Endometrium (tissue), 2 donors: ENCODE data around the gene ABCC6.
"Not testable (repeated sequence)": the region's sequence is repeated elsewhere in the genome, so short reads cannot be mapped to it uniquely, and the experiment has no call there.

Source experiments
- FAIRE-seq: peaks from 2 replicates; lab custom pipeline; 2012; peaks lifted over from hg19 to GRCh38; lab: Jason Lieb, UNC
- donor health status: control.
- donor health status: control.

The ABCC6 gene

DNA sequence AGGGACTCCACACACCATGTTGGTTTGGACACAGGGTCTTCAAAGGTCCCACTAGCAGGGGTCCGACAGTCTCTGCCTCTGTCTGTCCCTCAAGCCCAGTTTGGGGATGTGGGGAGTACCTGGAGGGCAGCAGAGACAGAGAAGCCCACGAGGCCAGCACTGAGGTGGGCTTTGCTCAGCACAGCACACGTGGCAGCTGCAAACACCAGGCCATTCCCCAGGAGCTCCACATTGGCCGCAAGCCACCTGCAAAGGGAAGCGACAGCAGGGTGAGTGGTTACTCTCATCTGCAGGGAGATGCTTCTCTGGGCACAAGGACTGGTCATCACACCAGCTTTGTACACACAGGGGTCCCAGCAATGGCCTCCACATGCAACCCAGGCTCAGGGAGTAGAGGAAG lies 62.0 kb downstream of the ABCC6 start:
- FAIRE-seq: no peak

DNA sequence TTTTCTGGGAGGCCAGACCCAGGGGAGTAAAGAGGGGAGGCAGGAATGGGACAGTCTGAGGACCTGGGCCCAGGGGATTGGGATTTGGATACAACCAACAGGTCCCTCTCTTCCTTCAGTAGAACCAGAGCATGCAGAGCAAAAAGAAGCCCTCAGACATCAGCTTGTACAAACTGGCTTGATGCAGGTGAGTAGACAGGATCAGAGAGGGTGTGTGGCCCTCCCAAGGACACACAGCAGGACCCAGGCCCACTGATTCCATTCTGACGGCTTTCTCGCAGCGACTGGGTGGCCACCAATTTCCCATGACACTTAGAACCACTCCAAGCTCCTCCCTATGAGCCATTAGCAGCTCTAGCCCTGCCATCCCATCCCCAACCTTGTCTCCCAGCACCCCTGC lies 63.6 kb downstream of the ABCC6 start:
- FAIRE-seq: no peak

DNA sequence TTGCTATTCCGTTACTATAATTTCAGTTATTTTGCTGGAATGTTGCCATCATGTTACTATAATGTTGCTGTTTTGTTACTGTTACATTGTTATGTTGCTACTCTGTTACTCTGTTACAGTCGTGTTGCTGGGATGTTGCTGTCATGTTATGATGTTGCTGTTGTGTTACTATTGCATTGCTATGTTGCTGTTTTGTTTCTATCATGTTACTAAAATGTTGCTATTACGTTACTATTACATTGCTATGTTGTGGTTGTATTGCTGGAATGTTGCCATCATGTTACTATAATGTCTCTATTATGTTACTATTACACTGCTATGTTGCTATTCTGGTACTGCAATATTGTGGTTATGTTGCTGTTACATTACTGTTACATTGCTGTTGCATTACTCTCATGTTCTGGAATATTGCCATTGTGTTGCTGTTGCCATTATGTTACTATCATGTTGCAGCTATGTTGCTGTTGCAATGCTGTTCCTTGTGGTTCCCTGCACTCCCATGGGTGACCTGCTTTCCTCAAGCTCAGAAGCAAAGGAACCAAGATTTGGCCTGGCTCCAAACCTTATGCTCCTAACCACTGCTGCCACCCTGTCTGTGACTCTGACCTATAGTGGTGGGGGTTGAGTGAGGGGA lies 64.4 kb downstream of the ABCC6 start:
- FAIRE-seq: no peak

DNA sequence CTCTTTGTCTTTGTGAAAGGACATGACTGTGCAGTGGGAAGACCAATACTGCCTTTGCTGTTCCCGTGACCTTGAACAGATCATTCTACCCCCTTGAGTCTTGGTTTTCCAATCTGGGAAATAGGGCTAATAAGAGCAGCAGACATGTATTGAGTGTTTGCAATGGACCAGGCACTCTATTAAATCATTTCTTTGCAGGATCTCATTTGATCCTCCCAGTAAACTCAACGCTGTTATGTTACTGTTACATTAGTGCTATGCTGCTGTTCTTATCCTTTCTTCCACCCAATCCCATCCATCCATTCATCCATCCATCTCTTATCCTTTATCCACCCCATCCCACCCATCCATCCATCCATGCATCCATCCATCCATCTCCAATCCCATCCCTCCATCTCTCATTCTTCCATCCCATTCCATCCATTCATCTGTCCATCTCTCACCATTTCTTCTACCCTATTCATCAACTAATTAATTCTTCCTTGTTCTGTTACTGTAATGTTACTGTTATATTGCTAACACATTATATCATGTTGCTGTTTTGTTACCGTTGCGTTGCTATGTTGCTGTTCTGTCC lies 65.1 kb downstream of the ABCC6 start:
- no peak for FAIRE-seq

DNA sequence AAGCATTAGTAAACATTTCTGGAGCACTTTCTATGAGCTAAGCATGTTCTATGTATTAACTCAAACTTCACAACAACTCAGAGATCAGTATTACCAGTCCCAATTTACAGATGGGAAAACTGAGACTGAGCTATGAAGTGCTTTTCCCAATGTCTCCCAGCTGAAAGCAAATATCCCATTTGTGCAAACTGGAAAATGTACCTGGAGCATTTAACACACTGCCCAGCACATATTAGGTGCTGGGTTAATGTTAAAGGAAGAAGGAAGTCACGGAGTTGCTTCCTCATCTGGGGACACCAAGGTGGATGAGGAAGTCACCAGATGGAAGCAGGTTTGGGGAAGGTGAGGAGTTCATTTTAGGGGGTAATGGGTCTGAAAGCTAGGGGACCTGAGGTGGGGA lies 66.1 kb downstream of the ABCC6 start:
- no peak for FAIRE-seq

DNA sequence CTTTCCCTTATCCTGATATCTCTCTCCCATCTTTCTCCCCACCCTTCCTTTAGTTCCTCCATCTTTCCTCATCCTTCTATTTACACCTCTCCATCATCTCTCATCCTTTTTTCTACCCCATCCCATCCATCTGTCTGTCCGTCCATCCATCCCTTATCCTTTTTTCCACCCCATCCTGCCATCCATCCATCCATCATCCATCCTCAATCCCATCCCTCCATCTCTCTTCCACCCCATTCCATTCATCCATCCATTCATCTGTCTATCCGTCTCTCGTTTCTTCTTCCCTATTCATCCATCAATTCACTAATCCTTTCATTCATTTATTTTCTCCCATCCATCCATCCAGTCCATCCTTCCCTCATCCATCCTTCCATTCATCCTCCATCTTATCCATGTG lies 68.1 kb downstream of the ABCC6 start:
- no peak for FAIRE-seq

DNA sequence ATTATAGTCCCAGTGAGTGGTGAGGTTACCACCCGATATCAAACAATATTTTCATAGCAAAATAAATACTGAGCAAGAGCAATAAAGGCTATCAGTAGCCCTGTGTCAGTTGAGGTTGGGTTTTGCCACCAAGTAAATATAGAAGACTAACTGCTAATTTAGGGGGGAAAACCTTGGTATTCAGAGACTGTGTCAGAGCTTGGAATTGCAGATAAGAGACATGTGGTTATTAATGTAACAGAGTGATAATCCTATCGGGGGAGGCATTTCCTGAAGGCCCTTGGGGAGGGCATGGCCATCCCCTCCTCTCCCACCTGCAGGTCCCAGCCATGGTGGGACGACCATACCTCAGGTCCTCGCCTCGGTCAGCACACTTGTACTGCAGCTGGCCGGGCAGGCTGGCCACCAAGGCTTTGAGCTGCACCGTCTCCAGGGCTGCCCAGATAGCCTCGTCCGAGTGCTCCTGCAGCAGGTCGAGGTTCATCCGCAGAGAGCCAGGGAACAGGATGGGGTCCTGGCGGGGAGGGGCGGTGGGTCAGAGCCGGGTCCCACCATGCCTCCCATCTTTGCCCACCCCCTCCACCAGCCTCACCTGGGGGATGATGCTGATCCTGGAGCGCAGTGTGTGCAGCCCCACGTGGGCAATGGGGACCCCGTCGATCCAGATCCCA lies 68.9 kb downstream of the ABCC6 start:
- no peak for FAIRE-seq

DNA sequence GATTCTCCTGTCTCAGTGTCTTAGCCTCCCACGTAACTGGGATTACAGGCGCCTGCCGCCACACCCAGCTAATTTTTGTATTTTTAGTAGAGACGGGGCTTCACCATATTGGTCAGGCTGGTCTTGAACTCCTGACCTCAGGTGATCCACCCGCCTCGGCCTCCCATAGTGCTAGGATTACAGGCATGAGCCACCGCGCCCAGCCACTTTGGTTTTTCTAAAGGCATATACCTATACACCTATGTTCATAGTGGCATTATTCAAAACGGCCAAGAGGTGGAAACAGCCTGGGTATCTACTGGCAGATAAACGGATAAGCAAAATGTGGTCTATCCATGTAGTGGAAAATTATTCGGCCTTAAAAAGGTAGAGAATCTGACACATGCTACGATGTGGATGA lies 70.3 kb downstream of the ABCC6 start:
- not testable (repeated sequence) for FAIRE-seq

DNA sequence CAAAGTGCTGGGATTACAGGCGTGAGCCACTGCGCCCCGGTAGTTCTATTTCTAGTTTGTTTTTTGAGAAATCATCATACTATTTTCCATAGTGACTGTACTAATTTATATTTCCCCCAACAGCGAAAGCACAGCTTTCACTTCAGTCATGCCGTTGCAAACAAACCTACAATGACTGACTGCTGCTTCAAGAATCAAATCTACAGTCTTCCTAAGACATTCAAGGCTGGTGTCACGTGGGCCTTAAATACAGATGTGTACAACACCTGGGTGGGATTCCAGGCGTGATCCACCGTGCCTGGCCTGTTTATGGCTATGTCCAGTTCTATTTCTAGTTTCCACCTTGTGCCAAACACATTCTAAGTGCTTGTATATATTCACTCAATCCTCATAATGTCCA lies 72.0 kb downstream of the ABCC6 start:
- no peak for FAIRE-seq

DNA sequence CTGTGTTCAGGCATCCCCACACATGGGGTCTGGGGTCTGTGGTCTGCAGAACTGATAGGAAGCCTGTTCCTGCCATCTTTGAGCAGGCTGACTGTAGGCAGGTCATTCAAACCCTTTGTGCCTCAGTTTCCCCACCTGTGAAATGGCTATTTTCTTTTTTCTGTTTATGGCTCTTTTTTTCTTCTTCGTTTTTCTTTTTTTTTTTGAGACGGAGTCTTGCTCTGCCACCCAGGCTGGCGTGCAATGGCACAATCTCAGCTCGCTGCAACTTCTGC lies 72.5 kb downstream of the ABCC6 start:
- FAIRE-seq: no peak

DNA sequence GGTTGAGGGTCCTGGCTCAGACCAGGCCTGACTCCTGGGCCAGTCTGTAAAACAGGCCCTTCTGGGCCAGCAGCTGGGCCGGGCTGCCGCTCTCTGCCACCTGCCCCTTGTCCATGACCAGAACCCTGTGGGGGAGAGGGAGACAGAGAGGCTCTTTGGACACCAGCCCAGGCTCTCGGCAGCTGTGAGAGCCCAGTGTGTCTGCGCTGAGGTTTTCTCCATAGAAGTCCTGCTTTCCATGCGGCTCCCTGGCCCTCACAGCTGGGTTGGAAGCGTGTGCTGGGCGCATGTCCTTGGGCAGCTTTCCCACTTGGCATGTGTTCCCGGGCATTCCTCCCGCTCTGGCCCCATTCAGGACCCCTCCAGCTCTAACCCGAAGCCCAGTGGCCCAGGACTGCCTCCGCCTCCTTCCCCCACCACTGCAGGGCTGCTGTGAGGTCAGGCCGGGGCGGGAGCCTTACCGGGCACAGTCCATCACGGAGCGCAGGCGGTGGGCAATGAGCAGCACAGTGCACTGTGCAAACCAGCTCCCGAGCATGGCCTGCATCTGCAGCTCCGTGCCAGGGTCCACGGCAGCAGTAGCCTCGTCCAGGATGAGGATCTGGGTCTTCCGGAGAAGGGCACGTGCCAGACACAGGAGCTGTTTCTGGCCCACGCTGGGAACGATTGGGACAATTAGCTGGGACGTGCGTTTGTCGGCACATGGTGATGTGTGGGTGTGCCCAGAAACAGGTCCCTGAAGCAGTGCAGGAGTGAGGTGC lies 73.0 kb downstream of the ABCC6 start:
- FAIRE-seq: no peak

DNA sequence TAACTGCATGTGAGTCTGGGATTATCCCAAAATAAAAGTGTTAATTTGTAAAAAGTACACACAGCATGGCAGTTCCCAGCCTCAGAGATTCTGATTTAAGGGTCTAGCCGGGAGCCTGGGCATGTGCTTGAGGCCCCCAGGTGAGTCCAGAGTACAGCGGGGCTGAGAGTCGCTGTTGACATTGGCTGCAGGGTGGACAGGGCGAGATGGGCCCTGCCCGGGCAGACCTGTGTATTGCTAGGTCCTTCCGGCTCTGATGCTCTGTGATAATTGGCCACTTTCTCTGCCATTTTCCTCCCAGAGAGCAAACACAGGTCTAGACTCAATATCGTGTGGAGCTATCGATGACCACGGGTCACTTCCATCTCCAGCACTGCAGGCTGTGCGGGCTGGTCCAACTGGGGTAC lies 73.6 kb downstream of the ABCC6 start:
- no peak for FAIRE-seq

DNA sequence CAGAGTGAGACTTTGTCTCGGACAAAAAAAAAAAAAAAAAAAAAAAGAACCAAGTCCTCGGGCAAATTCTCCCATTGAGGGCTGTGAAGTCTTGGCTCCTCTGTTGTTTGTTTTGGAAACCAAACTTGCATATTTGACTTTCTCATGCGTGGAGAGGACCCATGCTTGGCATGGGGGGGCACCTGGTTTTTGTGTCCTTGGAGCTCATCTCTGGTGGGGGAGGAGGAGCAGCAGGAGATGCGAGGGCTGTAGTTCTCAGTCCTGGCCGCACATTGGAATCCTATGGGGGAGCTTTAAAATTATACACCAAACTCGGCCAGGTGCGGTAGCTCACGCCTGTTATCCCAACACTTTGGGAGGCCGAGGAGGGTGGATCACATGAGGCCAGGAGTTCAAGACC lies 74.5 kb downstream of the ABCC6 start:
- no peak for FAIRE-seq

DNA sequence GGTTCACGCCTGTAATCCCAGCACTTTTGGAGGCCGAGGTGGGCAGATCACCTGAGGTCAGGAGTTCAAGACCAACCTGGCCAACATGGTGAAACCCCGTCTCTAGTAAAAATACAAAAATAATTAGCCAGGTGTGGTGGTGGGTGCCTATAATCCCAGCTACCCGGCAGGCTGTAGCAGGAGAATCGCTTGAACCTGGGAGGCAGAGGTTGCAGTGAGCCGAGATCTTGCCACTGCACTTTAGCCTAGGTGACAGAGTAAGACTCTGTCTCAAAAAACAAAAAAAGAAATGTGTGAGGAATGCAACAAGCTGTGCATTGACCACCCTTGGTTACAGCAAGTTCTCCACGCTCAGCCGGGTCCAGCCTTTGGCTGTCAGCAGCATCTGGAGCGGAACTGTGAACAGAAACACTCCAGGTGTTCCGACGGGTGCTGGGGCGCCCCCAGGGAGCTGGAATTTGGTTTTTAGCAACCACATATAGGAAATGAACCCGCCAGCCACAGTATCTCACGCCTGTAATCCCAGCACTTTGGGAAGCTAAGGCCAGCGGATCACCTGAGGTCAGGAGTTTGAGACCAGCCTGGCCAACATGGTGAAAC lies 75.2 kb downstream of the ABCC6 start:
- not testable (repeated sequence) for FAIRE-seq

DNA sequence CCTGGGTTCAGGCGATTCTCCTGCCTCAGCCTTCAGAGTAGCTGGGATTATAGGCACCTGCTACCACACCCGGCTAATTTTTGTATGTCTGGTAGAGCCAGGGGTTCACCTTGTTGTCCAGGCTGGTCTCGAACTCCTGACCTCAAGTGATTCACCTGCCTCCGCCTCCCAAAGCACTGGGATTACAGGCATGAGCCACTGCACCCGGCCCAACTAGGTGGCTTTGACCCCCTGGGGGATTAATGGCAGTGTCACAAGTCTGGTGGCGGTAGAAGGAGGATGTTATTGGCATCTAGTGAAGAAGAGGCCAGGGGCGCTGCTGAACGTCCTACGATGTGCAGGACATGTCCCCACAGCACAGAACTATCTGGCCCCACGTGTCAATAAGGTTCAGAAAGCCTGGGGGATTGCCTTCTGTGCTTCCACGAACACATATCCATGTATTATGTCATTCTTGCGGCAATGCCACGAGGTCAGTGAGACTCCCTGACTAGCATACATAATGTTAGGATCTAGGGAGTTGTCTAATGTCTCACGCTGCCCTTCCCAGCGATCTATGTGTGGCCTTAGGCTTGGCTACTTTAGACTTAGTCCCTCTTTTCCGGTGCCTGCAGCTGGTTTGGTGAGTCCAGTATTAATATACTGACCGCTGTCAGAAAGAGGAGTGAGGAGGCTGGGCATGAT lies 75.8 kb downstream of the ABCC6 start:
- FAIRE-seq: no peak

DNA sequence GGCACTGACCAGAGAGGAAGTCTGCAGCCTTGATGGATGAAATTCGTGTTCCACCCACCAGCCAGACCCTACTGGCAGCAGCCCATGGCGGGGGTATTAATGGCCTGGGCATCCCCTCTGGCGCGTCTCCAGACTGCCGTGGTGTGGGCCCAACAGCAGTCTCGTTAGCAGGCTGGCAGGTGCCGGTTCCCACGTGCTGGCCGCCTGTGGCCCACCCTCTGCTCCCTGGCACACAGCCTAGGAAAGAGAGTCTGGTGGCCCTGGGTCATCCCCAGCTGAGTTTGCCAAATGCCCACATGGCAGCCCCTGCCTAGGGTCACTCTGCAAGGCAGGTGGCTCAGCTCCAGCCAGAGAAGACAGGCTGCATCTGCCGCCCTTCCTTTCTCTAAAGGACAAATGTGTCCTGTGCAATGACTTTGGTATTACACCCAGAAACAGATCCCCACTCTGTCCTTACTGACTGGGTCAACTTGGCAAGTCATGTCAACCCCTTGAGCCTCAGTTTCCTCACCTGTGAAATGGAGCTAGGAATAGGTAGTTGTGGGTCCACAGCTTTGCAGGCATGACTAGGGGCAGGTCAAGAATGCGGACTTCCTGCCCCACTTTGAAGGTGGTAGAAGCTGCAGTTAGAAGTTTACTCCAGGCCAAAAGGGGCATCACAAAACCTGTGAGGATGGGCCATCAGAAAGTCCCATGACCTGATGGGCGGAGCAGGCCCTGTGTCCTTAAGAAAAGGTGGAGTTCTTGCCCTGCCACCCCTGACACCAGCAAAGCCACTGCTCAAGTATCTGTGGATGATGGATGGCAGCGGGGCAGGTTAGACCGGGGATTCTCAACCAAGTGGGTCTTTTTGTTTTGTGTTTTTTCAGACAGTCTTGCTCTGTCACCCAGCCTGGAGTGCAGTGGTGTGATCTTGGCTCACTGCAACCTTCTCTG lies 76.6 kb downstream of the ABCC6 start:
- no peak for FAIRE-seq

DNA sequence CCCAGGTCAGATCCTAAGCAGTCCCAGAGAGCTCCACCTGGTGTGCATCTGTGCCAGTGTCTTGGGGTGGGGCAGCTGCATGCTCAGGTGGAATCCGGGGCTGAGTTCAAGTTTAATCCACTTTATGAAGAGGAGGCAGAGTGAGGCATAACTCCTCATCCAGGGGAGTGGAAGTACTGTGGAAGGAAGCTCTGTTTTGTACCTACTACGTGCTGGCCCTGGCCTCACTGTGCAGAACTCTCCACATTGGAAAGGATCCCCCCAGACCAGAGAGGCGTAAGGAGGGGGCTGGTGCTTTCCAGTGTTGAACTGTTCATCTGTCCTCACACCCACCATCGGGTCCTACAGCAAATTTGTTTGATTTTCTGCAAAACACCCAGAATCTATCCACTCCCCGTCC lies 78.0 kb downstream of the ABCC6 start:
- FAIRE-seq: no peak

DNA sequence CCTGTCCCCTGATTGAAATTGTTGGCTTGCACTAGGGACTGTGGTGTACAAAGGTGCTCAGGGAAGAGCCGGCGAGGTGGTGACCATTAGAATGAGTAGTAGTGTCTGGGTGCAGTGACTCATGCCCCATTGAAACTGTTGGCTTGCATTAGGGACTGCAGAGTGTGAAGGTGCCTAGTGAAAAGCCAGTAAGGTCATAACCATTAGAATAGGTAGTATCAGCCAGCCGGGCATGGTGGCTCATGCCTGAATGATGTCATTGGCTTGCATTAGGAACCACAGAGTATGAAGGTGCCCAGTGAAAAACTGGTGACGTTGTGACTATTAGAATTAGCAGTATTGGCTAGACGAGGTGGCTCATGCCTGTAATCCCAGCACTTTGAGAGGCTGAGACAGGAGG lies 78.9 kb downstream of the ABCC6 start:
- no peak for FAIRE-seq

DNA sequence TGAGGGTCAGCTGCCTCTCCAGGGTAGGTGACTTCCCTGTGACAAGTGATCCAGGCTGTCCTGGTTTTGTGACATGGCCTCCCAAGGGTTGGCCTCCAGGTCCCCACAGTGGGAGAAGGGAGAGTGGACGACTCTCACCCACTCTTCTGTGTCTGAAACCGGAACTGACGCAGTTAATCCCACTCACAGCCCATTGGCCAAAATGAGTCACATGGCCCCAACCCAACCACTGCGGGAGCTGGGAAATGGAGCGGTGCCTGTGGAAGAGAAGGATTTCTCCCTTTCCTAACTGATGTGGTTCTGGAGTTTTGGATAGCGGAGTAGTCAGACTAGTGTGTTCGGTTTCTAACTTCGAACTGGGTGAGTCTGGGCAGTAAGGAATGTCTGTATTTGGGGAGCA lies 79.4 kb downstream of the ABCC6 start:
- FAIRE-seq: no peak

DNA sequence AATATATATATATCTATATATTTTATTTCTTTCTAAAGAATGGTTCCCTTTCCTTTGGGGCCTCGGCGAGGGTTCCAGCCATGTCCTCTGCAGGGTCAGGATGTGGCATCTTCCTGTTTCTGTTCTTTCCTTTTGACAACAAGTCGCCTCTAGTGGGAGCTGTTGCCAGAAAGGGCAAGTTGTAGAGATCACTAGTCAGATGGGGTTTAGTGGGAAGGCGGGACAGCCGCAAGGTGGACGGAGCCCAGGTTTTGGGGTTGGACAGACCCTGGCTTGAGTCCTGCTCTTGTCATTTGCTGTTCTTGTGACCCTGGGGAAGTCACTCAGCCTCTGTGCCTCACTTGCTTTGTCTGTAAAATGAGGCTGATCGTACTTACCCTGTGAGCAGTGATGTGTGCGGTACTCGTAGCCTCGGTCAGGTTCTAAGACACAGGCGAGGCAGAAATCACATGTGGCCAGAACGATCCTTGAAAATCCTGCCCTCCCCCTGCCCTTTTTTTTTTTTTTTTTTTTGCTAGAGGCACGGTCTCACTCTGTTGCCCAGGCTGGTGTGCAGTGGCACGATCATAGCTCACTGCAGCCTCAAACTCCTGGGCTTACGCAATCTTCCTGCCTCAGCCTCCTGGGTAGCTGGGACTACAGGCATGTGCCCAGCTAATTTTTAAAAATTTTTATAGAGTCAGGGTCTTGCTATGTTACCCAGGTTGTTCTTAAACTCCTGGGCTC lies 80.1 kb downstream of the ABCC6 start:
- FAIRE-seq: no peak
